ENCODE measurements around the gene DNAJB1. TPM values are rescaled to one million over a fixed set of nuclear protein-coding genes. Genes with fewer than 3 reads are reported as not detected.
A peak's percentile ranks its signal among the peaks of the same experiment; 100 is the strongest.

Gene DNAJB1
- total RNA-seq, 1 experiment from 2014 or later = 173 TPM

GRCh38 chr19:14479975-14480699 is 38.1 kb downstream of the DNAJB1 start:
- in situ Hi-C loops (cut with HindIII; ENCODE audit: low pct_unique_long_range_greater_than_20kb, low sequenced_read_pairs) = no loop called here
- DNase-seq (ENCODE audit: low read depth) = no peak

DNA sequence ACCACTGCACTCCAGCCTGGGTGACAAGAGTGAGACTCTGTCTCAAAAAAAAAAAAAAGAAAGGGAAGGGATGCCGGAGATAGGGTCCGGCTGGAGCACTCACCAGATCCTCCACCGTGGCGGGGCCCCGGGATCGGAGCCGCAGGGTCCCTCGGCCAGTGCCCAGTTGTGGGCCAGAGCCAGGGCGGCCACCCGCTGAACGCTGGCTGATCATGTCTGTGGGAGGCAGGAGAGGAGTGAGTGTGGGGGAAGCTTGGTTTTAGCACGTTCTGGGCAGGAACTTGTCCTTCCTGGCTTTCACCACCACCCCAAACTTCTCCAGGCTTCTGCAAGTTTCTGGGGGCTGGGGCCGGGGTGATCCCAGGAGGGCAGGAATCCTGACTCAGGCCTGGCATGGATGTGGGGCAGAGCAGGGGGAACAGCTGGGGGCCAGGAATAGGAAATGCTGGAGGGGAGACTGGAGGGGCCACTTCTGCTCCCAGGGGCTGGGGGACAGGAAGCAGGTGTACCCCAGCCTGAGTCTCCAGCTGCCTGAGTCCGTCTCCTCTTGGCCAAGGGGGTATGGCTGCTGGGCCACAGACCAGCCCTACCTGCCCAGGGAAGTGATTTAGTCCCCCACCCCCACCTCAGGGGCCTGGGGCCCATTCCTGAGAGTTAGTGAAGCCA is 38.8 kb downstream of the DNAJB1 start:
- in situ Hi-C loops (cut with HindIII; ENCODE audit: low pct_unique_long_range_greater_than_20kb, low sequenced_read_pairs) = no loop called here
- no peak for DNase-seq (ENCODE audit: low read depth)

GRCh38 chr19:14478113-14478545 is 40.1 kb downstream of the DNAJB1 start:
- in situ Hi-C loops (cut with HindIII; ENCODE audit: low pct_unique_long_range_greater_than_20kb, low sequenced_read_pairs) = no loop called here
- DNase-seq (ENCODE audit: low read depth) = no peak

DNA sequence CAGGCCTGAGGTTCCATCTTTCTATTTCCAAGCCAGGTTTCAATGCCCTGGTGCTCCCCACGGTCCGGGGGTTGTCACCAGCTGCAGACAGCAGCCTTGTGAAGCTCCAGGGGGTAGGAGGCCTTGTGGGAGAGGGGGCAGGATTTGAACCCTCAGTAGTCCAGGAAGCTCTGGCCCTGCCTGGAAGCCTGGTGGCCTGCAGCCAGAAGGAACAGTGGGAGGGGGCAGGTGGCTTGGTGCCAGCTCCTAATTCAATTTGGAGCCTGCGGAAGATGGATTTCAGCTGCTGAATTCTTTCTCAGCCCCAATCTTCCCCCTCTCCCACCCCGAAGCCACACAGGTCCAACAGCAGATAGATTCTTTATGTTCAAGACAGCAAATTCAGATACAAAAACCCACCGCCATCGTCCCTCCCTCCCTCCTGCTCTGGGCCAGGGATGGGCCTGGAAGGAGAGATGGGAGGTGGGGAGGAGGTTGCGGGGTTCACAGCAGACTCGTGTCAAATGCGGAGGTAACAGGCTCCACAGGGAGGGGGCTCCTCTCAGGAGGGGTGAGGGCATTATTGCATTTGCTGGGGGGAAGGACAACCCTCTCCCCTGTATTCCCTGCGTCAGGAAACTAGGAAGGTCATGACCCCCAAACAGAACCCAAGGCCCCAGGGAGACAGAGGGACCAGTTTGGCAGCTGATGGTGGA is 40.6 kb downstream of the DNAJB1 start:
- no peak for DNase-seq (ENCODE audit: low read depth)
- in situ Hi-C loops (cut with HindIII; ENCODE audit: low pct_unique_long_range_greater_than_20kb, low sequenced_read_pairs) = no loop called here

DNA sequence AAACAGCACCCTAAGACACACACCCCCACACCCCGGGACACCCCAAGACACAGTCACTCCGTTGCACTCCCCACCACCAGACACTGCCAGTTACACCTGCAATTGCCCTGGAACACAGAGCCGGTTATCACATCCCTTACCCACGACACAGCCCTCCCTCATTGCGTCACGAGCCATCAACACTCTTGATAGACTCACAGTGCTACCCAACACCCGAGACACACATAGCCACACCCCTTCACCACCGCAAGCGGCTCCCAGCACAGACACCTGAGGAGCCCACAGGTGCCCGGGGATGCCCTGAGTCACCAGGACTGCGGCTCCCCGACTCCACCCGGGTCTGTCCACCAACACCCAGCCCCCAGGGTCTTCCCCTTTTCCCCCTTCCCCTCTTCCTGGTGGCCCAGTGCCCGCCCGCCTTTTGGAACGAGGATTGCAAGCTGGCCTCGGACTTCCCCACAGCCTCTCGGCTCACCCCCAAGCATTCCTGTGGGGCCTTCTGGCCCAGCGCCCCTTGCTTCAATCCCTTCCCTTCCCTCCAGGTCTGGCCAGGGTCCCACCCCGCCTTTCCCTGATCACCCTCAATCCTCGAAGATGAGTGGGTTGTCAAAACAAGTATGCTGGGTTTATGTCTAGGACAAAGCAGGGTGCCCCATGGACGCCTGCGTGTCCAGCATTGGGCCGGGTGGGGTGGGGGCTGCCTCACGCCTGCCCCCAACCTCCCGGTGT is 41.4 kb downstream of the DNAJB1 start:
- DNase-seq (ENCODE audit: low read depth) = no peak
- in situ Hi-C loops (cut with HindIII; ENCODE audit: low pct_unique_long_range_greater_than_20kb, low sequenced_read_pairs) = no loop called here

DNA sequence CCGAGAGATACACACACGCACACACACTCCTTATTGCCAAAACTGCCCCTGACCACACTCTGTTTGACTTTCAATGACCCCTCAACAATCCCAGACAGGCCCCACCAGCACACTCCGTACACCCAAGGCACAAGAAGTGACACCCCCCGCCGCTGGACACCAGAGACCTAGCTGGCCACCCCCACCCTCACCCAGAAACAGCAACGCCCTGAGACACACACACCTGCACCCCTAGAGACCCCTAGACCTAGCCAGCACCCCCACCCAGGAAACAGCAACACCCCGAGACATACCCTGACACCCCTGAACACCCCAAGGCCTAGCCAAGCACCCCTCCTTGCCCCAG is 41.9 kb downstream of the DNAJB1 start:
- no peak for DNase-seq (ENCODE audit: low read depth)
- in situ Hi-C loops (cut with HindIII; ENCODE audit: low pct_unique_long_range_greater_than_20kb, low sequenced_read_pairs) = no loop called here

DNA sequence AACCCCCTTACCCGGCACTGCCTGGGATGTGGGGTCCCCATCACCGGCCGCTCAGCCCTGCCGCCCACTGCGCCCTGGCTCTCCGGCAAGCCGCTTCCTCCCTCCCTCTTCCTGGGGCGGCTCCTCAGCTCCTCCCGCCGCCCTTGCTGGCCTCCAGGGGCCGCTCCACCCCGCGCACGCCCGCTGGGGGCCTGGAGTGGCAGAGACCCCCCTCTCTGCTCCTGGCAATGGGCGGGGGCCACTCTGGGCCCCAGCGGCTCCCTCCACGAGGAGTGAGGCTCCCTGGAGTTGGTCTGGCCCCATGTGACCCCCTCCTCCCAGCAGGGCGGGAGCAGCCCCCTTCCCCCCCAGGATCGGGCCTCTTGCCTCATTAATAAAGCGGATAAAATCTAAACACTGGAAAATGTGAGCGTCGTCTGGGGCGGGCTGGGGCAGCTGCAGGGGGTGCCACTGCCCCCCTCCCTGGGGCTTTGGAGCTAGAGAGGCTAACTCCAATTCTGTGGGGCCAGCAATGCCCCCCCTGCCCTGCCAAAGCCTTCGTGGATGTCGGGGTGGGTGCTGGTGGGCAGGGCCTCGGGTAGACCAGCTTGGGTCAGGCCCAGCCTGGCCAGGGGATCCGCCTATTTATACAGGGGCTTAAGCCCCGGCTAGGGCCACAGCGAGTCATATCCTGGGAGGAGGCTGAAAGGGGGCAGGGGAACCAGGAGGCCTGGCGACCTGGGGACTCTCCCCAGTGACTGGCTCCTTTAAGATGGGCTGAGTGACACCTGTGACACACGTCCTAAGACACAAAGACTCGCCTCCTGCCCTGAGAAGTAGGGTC is 42.7 kb downstream of the DNAJB1 start, which contains the start of gene PTGER1:
PTGER1 (minus strand) TSS at position 104 of the 823 bp plus-strand sequence. CDS start 1,034 bp downstream, outside the sequence.
- DNase-seq (ENCODE audit: low read depth) = peak; percentile 52
- in situ Hi-C loops (cut with HindIII; ENCODE audit: low pct_unique_long_range_greater_than_20kb, low sequenced_read_pairs) = no loop called here

GRCh38 chr19:14474827-14475226 is 43.4 kb downstream of the DNAJB1 start:
- no peak for DNase-seq (ENCODE audit: low read depth)
- in situ Hi-C loops (cut with HindIII; ENCODE audit: low pct_unique_long_range_greater_than_20kb, low sequenced_read_pairs) = no loop called here

GRCh38 chr19:14473978-14474578 is 44.1 kb downstream of the DNAJB1 start:
- in situ Hi-C loops (cut with HindIII; ENCODE audit: low pct_unique_long_range_greater_than_20kb, low sequenced_read_pairs) = no loop called here
- DNase-seq (ENCODE audit: low read depth) = no peak

DNA sequence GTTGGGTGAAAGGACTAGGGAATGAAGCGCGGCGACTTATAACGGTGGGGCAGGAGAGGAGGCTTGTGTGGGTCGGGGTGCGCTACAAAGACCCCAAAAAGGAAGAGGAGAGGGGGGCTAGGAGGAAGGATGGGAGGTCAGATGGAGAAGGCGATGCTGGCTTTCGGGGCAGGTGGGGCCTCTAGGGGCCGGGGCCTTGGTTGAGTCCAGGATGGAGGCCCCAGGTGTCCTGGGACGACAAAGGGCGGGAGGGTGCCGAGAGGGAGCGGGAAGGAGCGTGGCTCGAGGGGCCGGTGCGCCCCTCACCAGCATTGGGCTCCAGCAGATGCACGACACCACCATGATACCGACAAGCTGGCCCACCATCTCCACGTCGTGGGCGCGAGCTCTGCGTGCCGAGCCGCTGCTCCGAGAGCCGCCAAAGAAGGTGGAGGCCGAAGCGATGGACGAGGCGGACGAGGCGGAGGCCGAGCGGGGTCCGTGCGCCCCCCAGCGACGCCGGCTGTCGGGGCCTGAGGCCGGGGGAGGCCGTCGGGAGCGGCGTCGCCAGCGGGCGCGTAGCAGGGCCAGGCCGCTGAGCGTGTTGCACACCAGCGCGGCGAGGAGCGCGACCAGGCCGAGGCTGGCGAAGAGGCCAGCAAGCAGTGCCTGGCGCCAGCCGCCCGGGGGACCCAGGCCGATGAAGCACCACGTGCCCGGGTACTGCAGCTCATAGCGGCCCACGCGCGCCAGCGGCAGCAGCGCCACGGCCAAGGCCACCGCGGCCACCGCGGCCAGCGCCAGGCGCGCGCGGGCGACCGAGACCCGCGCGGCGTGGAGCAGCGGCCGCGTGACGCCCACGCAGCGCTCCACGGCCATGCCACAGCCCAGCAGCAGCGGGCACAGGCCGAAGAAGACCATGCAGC is 44.9 kb downstream of the DNAJB1 start:
- DNase-seq (ENCODE audit: low read depth) = no peak
- in situ Hi-C loops (cut with HindIII; ENCODE audit: low pct_unique_long_range_greater_than_20kb, low sequenced_read_pairs) = no loop called here

- DNase-seq (ENCODE audit: low read depth) = no peak
- in situ Hi-C loops (cut with HindIII; ENCODE audit: low pct_unique_long_range_greater_than_20kb, low sequenced_read_pairs) = no loop called here
Observed at GRCh38 chr19:14472202-14472938, 45.8 kb downstream of the DNAJB1 start.

GRCh38 chr19:14471436-14472187 is 46.6 kb downstream of the DNAJB1 start:
- no peak for DNase-seq (ENCODE audit: low read depth)

GRCh38 chr19:14470031-14470876 is 47.9 kb downstream of the DNAJB1 start:
- in situ Hi-C loops (cut with HindIII; ENCODE audit: low pct_unique_long_range_greater_than_20kb, low sequenced_read_pairs) = no loop called here
- no peak for DNase-seq (ENCODE audit: low read depth)

More at GRCh38 chr19:14471436-14472187, 46.6 kb downstream of the DNAJB1 start:
- in situ Hi-C loops (cut with HindIII; ENCODE audit: low pct_unique_long_range_greater_than_20kb, low sequenced_read_pairs) = no loop called here

DNA sequence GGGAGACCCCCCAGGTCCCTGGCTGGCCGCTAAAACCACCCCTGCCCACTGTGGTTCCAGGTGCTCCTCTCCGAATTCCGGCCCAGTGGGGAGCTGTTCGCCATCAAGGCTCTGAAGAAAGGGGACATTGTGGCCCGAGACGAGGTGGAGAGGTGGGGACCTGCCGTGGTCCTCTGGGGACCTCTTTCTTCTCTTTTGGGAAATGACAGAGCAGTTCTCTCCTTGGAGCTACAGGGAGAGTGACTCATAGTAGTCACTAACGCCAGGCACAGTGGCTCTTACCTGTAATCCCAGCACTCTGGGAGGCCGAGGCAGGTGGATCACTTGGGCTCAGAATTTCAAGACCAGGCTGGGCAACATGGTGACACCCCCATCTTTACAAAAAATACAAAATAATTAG is 50.4 kb downstream of the DNAJB1 start:
- in situ Hi-C loops (cut with HindIII; ENCODE audit: low pct_unique_long_range_greater_than_20kb, low sequenced_read_pairs) = no loop called here
- DNase-seq (ENCODE audit: low read depth) = no peak

Measured in Caki2 (cell line).